ENCODE data around the gene EYA3.
A peak's percentile ranks its signal among the peaks of the same experiment; 100 is the strongest.

The EYA3 gene

DNA sequence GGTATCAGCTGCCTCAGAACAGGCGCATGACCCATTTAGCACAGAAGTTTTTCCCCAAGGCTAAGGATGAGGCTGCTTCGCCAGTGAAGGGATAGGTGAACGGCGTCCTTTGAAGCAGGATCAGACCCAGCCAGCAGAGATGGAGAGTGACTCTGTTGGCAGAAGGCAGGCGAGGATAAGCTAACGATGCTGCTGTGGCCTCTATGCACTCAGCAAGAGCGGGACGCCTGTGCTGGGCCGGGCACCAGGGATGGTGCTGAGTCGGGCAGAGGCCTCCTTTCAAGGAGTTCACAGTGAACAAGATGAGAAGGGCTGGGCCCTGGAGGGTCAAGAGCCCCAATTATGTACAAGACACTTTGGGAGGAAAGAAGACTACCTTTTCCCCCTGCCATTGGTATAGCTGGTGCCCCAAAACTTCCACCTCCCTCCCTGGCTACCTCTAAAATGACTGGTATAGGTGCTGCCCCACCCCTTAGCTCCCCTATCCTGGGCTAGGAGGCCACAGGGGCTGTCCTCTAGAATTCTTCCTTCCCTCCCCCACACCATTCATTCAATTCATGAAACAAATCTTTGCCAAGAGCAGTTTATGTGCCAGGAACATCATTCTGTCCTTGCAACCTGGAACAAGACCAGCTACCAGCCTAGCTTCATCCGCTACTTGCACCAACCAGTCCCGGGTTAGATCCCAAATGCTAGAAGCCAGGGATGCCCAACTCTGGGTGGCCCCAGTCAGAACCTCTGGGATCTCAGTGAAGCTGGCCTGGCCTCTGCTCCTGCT, 121.1 kb downstream of the EYA3 start:
- DNase-seq: no peak

DNA sequence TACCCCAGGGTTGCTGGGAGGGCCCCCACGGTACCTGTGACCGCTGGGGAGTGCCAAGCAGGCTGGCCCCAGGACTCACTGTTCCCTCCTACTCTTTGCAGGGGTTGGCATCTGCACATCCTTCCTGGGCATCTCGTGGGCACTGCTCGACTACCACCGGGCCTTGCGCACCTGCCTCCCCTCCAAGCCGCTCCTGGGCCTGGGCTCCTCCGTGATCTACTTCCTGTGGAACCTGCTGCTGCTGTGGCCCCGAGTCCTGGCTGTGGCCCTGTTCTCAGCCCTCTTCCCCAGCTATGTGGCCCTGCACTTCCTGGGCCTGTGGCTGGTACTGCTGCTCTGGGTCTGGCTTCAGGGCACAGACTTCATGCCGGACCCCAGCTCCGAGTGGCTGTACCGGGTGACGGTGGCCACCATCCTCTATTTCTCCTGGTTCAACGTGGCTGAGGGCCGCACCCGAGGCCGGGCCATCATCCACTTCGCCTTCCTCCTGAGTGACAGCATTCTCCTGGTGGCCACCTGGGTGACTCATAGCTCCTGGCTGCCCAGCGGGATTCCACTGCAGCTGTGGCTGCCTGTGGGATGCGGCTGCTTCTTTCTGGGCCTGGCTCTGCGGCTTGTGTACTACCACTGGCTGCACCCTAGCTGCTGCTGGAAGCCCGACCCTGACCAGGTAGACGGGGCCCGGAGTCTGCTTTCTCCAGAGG, 121.9 kb downstream of the EYA3 start:
- DNase-seq: no peak

DNA sequence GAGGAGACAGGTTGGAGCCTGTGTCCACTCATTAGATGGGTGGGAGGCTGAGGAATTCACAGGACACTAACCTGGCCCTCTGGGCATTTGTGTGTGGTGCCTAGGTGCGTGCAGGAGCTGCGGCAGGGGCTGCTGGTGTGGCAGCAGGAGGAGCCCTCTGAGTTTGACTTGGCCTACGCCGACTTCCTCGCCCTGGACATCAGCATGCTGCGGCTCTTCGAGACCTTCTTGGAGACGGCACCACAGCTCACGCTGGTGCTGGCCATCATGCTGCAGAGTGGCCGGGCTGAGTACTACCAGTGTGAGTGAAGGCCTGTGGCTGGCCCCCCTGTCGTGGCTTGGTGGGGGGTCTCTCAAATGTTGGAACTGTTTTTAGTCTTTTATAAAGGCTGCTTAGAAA, 125.0 kb downstream of the EYA3 start:
- DNase-seq: no peak

DNA sequence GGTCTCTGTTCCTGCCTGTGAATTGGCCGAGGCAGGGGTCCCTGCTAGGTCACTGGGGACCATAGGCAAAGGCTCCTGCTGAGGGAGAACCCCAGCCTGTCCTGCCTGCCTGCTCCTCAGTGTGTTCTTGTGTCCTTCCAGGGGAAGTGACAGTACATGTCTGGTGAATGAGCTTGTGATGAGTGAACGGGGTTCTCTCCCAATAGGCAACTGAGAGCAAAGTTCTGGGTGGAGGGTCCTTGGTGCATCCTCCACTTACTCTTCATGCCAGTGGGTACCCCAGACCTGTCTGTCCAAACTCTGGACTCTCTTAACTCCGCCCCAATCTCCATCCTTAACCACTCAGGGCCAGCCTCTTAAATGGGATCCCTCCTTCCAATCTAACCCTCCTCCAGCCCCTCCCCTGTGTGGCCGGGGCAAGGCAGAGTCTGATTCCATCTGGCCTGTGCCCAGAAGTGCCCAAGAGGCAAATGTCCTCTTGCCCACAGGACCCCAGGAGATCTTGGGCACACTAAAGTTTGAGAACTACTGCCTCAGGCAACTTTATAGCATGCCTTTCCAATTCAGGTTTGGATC, 126.7 kb downstream of the EYA3 start:
- DNase-seq: no peak

DNA sequence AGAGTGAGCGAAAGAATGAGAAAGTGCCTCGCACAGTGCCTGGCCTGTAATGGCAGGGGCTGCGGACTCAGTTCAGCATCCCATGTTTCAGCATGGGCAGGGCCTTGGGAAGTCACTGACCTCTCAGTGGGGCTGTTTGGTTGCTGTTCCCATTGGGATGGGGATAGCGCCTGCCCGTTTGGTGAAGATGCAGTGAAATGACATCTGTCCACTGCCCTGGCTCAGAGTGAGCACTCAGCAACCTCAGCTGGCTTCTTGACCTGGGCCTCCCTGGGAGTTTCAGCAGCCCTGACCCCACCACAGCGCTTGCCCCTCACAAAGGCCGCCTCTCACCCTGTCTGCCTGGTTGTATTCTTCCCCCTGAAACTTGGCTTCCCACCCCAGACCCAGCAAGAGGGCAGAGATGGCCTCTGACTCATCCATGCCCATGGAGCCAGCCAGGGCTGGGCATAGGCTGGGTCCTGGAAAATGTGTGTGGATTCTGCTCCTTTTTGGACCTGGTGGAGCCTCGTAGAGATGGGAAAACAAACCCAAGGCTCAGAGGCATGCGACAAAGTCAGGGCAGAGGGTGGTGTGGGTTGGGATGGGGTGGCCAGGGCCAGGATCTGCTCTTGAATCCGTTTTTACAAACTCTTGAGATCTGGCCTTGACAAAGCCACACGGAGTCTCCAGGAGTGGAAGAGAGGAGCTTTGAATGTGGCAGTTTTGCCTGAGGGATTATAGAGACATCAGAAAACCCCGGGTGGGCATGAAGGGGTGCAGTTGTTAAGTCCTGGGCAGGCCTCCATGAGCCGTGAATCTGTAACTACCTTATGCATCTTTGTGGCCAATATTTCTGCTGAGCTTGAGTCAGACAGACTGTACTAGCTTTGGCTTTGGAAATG, 127.4 kb downstream of the EYA3 start:
- DNase-seq: no peak

DNA sequence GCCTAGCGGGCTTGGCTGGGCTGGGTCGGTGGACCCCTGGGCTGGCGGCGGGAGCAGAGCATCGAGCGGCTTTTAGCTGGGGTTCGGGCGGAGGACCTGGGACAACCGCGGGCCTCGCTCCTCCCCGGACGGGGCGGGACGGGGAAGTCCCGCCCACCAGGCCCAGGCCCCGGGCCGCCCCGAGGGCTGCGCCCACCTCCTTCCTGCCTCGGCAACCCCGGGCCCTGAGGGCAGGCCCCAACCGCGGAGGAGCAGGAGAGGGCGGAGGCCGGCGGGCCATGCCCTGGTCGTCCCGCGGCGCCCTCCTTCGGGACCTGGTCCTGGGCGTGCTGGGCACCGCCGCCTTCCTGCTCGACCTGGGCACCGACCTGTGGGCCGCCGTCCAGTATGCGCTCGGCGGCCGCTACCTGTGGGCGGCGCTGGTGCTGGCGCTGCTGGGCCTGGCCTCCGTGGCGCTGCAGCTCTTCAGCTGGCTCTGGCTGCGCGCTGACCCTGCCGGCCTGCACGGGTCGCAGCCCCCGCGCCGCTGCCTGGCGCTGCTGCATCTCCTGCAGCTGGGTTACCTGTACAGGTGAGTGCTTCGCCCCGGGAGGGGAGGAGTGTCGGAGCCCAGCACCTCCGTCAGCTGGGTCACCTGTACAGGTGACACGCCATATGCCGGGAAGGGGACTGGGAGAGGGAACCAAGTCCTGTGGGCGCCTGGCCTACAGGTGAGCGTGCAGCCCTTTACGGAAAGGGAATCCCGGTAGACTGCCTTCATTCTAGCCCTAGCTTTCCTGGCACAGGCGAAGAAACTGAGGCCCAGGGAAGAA, 128.4 kb downstream of the EYA3 start, which contains the start of gene XKR8:
Gene XKR8 (plus strand): TSS at position 182 of the 812 bp plus-strand sequence. CDS start 97 bp downstream, at position 279.
- DNase-seq: peak; percentile 84

DNA sequence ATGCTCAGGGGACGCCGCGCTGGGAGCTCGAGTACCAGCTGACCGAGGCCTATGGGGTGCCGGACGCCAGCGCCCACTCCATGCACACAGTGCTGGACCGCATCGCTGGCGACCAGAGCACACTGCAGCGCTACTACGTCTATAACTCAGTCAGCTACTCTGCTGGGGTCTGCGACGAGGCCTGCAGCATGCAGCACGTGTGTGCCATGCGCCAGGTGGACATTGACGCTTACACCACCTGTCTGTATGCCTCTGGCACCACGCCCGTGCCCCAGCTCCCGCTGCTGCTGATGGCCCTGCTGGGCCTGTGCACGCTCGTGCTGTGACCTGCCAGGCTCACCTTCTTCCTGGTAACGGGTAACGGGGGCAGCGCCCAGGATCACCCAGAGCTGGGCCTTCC, 129.9 kb downstream of the EYA3 start:
- DNase-seq: no peak

DNA sequence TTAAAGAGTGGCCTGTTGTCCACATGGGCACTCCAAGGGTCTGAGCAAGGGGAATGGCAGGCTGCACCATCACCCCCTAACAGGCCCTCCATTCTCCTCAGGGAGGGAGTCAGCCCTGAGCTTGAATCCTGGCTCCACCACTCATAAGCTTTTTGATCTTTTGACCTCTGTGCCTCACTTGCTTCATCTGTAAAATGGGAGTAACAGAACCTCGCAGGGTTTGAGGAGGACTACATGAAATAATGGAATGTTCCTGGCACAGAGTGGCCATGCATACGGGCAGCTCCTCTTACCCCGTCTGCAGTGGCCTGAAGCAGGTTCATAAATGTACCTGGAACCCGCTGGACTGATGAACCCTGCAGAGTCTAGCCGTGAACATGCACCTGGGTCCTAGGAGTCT, 130.8 kb downstream of the EYA3 start:
- DNase-seq: no peak

DNA sequence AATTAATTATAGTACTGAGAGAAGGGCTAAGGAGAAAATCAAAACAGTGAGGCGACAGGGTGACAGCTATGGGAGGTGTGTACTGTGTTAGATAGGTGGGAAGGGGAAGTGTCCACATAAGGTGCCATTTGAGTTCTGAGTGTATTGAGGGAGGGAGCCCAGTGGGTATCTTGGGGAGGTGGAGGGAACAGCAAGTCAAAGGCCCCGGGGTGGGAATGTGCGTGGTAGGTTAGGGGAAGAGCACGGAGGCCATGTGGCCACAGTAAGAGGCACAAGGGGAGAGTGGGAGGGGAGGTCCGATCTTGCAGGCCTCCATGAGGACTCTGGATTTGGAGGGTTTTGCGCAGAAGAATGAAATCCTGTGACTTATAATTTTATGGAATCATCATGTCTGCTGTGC, 131.6 kb downstream of the EYA3 start:
- no peak for DNase-seq

DNA sequence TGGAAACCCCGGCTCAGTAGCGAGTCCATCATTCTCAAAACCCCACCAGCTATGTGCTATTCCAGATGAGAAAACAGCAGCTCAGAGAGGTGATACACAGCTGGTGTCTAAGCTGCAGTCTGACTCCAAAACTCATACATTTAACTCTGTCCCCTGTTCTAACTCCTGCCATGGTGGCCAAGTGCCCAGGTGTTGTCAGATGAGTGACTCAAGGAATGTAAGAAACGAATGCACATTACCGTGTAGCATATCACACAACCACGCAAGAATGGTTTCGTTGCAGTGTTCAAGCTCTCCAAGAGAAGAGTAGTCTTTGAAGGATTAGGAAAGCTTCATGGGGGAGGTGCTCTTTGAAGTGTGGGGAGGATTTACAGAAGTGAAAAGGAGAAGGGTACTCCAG, 133.3 kb downstream of the EYA3 start:
- no peak for DNase-seq

DNA sequence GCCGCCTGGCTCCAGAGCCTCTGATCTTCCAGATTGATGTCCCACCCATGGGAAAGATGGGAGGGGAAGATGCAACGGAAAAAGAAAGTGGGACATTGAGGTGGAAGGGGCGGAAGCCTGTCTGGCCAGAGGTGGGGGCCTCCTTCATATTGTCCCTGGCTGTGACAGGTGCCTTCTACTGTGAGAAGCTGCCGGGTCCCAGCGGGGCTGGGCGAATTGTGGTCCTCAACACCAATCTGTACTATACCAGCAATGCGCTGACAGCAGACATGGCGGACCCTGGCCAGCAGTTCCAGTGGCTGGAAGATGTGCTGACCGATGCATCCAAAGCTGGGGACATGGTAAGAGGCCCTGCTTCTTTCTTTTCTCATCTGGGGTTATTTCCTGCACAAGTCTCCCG, 134.2 kb downstream of the EYA3 start:
- DNase-seq: no peak

DNA sequence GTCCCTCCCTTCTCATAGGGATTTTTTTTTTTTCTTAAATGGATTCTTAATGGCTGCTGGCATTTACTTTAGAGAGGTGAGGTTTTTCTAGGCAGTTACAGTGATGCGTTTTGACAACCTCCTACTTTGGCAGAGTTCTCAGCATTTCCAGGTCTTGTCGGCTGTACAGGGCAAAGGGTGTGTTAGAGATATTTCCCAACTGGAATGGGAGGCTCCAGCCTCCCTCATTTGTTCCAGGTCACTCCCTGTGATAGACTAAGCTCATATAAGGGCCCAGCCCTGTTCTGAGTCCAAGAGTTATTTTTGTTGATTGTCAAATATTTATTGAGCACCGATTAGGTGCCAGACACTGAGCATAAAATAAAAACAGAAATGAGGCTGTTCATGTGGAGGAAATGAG, 136.3 kb downstream of the EYA3 start:
- DNase-seq: no peak

DNA sequence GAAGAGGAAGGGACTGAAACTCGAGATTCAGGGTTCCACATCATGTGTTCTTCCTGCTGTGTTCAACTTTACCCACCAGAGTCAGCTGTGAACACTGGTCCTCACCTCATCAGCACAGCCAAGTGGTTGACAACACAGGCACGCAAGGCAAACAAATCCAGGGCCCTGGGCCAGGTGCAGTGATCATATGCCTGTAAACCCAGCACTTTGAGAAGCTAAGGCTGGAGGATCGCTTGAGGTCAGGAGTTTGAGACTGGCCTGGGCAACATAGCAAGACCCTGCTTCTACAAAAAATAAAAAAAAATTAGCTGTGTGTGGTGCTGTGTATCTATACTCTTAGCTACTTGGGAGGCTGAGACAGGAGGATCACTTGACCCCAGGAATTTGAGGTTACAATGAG, 137.0 kb downstream of the EYA3 start:
- DNase-seq: no peak

DNA sequence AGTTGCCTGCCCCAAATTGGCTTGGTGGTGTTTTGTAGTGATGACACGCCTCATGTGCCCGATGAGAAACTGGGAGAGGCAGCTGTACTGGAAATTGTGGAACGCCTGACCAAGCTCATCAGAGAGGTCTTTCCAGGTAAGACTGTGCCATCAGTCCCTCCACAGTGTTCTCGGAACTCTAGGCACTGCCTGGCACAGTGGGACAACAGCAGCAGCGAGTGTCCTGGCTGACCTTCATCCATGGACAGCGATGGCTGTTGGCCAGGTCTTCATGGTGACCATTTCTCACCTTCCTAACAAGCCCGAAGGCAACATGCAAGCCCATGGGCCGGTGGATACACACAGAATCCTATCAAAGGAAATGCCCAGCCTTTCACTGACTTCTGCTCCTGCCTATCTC, 139.4 kb downstream of the EYA3 start:
- no peak for DNase-seq

DNA sequence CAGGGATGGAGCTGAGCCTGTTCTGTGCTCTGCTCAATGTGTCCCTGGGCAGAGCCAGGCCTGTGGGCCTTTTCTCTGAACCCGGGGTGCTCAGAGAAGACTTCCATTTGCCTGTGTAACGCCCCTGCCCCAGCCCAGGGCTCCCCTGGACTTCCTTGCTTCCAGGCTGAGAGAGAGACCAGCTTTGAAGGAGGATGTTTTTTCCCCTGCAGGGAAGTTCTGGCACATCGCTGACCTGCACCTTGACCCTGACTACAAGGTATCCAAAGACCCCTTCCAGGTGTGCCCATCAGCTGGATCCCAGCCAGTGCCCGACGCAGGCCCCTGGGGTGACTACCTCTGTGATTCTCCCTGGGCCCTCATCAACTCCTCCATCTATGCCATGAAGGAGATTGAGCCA, 143.4 kb downstream of the EYA3 start:
- DNase-seq: no peak

DNA sequence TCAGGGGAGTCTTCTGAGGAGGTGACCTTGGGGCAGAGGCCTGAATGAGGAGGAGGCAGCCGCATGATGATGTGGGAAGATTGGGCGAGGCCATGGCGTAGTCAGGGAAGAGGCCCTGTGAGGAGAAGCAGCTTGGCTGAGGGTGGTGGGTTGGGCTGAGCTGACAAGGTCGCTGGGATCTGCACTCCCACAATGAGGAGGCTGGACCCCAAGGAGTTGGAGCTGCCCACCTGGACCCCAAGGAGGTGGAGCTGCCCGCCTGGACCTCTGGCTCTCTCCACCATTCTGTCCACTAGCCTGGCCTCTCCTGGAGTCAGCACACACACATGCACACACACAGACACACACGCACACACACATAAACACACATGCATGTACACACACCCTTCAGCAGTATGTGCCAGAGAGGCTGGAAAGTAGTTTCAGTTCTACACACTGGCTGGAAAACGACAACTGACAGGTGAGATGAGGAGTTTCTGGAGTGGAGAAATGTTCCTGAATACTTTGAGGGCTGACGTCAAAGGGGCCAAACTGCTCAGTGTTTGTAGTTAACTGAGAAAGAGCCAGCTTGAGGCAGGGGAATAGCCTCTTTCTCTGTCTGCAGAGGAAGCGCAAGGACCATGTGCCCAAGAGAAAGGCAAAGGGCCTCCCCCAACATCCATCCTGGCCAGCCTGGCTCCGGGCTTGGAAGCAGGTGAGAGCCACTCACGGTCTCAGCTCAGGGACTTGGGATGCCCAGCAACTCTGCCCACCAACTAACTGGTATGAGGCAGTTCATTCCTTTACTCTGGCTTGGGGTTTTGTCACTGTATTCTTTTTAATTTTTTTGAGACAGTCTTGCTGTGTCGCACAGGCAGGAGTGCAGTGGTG, 146.5 kb downstream of the EYA3 start:
- no peak for DNase-seq

DNA sequence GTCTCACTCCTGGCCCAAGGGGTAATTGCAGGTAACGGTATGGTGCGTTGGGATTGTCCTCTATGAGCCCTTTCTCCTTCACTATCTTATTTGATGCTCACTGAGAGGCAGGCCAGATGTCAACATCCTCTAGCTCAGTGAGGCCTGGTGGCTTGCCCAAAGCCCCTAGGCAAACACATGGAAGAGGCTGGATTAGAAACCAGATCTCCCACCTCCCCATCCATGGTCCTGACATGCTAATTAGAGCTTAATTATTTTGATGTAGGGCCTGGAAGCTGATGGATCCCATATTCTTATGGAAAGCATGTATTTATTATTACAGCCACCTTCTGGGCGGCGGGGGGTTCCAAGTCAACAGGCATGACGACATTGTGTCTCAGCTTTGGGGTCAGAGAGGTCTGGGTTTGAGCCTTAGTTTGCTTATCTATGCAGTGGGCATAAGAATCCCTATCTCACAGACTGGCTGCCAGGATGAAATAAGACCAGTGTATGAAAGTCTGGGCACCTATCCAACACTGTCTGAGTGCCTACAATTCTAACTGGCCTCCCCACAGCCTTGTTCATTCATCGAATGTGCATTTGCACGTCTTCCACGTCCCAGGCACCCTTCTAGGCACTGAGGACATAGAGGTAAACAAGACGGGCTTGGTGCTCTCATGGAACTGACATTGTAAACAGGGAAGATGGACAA, 147.4 kb downstream of the EYA3 start:
- DNase-seq: no peak

DNA sequence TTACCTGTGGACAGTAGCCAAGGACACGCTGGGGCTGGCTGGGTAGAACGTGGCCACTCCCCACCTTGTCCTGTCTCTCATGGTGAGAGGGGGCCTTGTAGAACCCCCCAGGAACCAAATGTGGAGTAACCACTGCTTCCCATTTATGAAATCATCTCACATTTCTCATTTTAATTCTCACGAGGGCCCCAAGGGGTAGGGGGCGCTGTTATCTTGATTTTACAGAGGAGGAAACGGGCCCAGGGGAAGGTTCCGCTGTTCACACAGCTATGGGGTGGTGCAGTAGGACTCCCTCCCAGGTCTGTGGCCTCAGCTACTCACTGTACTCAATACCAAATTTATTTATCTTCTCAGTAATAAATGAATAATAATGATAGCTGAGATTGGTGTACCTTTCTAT, 148.1 kb downstream of the EYA3 start:
- peak; percentile 73 for DNase-seq

DNA sequence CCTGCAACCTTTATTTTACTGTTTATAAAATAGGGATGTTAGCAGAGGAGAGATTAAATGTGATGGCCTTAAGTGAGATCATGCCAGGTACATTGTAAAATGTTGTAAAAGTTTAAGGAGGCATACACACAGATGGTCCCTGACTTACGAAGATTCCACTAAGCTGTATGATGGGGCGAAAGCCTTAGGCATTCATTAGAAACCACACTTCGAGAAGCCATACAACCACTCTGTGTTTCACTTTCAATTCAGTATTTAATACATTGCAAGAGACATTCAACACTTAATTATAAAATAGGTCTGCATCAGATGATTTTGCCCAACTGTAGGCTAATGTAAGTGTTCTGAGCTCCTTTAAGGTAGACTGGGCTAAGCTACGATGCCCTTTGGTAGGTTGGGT, 149.9 kb downstream of the EYA3 start:
- no peak for DNase-seq

DNA sequence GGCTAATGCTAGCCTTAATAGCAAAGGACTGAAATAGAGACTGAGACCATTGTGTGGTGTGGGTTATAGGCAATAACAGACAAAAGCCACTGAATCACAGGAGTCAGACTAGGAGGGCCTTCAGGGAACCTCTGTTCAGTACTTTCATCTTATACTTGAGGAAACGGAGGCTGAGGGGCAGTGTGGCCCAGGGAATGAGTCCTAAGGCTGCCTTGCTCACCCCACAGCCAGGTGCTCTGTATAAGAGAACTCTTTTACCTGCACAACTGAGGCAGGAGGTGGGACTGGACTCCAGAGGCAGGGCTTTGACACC, 150.9 kb downstream of the EYA3 start:
- DNase-seq: no peak

DNA sequence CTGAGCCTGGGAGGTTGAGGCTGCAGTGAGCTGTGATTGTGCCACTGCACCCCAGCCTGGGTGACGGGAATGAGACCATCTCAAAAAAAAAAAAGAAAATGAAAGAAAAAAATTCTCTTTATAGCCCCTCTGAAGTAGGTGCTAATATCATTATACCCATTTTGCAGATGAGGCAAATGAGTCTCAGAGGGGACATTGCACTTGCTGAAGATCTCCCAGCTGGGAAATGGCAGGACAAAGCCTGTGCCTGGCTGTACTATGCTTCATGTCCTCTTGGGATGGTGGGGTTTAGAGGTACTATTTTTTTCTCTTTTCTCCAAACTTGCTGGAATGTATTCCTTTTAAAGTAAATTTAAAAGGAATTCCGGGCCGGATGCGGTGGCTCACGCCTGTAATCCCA, 152.0 kb downstream of the EYA3 start:
- no peak for DNase-seq
